Measurements from ENCODE around the gene GZMH.
"Not testable (repeated sequence)": the region's sequence is repeated elsewhere in the genome, so short reads cannot be mapped to it uniquely, and the experiment has no call there.

GZMH gene

DNA sequence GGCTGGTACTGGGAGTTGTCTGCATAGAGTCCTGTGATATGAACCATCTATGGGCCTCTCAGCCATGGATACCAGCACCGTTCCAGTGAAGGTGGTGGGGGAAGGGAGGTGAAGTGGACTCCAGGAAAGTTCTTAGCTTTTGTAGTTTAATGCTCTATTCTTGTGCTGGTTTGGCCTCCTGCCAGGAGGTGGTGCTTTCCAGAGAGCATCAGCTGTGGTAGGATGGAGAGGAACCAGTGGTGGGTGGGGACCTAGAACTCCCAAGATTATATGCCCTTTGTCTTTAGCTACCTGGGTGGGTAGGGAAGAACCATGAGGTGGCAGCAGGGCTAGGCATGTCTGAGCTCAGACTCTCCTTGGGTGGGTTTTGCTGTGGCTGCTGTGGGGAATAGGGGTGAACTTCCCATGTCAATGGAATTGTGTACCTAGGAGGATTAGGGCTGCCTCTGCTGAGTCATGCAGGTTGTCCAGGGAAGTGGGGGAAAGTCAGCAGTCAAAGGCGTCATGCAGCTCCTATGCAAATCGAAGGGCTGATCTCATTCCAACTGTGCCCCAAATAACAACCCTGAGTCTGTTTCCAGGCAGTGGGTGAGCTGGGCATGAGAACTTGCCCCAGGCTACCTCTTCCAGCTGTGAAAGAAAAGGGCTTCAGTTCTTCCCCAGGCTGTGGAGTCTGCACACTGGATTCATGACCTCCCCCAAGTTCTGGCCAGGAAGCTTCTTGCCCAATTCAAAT lies 14.2 kb downstream of the GZMH start:
- no peak for DNase-seq (ENCODE audit: low read depth)

DNA sequence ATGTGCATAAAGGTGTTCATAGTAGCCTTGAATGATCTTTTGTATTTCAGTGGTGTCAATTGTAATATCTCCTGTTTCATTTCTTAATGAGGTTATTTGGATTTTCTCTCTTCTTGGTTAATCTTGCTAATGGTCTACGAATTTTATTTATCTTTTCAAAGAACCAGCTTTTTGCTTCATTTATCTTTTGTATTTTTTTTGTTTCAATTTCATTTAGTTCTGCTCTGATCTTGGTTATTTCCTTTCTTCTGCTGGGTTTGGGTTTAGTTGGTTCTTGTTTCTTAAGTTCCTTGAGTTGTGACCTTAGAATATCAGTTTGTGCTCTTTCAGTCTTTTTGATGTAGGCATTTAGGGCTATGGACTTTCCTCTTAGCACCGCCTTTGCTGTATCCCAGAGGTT lies 18.5 kb downstream of the GZMH start:
- not testable (repeated sequence) for DNase-seq (ENCODE audit: low read depth)

GRCh38 chr14:24584402-24584801 lies 25.1 kb downstream of the GZMH start:
- DNase-seq (ENCODE audit: low read depth) = not testable (repeated sequence)

DNA sequence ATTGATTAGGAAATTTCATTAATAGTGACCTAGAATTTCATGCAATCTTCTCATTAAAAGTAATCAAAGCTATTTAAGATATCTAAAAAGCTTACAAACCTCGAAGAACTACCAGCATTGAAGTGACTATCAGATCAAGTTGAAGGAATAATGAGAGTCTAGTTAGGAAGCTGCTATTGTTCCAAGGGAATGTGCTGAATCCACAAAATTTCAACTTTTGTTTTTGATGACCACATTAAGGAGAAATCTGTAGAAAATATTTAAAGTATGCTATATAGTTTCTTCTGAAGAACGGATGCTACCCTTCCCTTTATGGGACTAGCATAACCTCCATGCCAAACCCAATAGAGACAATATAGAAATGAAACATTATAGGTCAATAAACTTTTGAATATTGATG lies 30.9 kb downstream of the GZMH start:
- DNase-seq (ENCODE audit: low read depth) = no peak

DNA sequence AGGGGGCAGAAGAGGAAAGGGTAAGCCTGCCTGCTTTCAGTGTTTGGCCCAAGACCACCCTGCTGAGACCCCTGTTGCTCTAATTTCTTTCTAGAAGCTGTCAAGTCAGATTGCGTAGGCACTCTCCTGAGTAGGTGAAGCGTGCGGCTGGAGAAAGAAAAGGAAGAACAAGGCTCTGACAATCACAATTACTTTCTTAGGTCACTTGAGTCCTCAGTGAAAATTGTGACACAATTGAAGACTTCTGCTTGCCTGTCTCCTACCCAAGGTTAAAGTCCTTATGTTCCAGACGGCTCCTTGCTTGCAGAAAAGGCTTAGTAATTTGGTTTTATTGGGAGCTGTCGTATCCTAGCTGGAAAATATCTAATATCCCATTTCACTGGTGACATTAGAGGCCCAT lies 32.7 kb downstream of the GZMH start:
- no peak for DNase-seq (ENCODE audit: low read depth)

DNA sequence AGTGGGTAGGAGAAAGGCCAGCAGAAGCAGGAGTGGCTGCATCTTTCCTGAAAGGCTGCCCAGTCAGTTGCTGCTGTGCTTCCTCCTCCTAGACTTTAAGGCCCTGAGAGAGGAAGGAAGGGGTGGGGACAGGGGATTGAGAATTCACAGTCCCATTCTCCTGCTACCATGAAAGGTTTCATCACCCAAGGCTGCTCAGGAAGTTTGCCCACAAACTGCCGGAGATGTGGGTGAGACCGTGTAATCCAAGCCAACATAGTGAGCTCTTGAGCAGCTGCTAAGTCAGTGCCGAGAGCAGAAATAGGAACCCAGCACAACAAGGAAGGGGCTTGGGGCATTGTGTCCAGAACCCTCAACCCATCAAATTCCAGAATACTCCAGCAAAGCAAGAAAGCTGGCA lies 33.3 kb downstream of the GZMH start, which contains the start of gene CTSG:
CTSG (minus strand) TSS at position 69 of the 400 bp plus-strand sequence; CDS start at position 42, 27 bp downstream.
- no peak for DNase-seq (ENCODE audit: low read depth)

GRCh38 chr14:24574206-24574774 lies 35.2 kb downstream of the GZMH start:
- DNase-seq (ENCODE audit: low read depth) = no peak

GRCh38 chr14:24566318-24566717 lies 43.2 kb downstream of the GZMH start:
- DNase-seq (ENCODE audit: low read depth) = no peak

DNA sequence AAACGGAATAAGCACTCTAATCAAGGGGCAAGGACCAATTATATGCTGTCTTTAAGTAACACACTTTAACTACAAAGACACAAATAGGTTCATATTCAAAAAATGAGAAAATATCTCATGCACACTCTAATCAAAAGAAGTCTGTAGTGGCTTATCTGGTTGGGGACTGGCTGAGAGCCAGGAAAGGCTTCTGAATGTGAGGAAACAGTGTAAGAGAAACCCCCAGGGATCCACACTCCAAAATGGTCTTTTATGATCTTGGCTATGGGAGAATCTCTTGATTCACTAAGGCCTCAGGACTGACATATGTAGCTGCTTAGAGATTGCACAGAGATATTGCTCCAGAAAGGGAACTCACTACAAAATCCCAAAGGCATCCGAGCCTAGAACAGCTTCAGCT lies 43.7 kb downstream of the GZMH start:
- no peak for DNase-seq (ENCODE audit: low read depth)

DNA sequence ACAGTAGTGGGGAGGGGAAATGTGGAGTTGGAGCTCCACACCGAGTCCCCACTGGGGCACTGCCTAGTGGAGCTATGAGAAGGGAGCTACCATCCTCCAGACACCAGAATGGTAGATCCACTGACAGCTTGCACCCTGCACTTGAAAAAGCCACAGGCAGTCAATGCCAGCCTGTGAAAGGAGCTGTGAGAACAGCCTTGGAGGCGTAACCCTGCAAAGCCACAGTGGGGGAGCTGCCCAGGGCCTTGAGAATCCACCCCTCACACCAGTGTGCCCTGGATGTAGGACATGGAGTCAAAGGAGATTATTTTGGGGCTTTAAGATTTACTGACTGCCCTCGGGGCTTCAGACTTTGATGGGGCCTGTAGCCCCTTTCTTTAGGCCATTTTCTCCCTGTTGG lies 46.0 kb downstream of the GZMH start:
- DNase-seq (ENCODE audit: low read depth) = no peak

DNA sequence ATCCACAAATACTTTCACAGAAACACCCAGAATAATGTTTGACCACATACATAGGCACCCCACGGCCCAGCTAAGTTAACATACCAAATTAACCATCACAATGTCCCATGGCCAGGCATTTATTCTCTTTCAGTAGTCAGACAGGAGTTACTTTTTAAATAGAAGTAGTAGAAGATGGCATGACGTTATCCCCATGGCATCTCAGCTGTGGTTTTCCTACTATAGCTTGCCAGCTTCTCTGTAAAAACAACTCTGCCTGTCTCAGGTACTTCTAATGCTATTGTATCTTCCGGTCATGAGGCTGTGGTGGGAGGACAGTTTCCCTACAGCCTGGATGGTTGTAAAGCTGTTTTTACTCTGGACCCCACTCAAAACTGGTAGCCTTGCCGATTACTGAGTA lies 52.7 kb downstream of the GZMH start:
- no peak for DNase-seq (ENCODE audit: low read depth)

All from activated T-helper 9 cell treated with anti-CD3 and anti-CD28 coated beads, Interleukin-2, amount 50 U/mL, for 16 hours (primary cell).